GM23338 (cell line): Measurements from ENCODE around the gene ZSCAN2. TPM values are rescaled to one million over a fixed set of nuclear protein-coding genes. Genes with fewer than 3 reads are reported as not detected.

Experiments used
- ATAC-seq: fragments of 200-7000 bp; cut with Tn5 transposase; 3 replicates; pipeline ENCODE4 v1.9.1; 2020
- DNase-seq: peaks from one replicate; pipeline ENCODE4 v3.0.0-alpha.2; 2015; ENCODE audit warnings: low spot score
- H2AFZ ChIP-seq: fragments of 200-600 bp; sonication (generic); 2 replicates; pipeline ENCODE4 v1.8.0; 2016; ENCODE audit warnings: antibody characterized with exemption, mild to moderate bottlenecking, moderate library complexity
- H3F3A ChIP-seq: fragments of 200-600 bp; sonication (generic); replicated peaks from 2 replicates; pipeline ENCODE4 v1.8.0; 2017; ENCODE audit warnings: antibody characterized with exemption, mixed run types, low read depth
- H3K27ac ChIP-seq: fragments of 200-600 bp; sonication (generic); 2 replicates; pipeline ENCODE4 v1.6.1; 2016; ENCODE audit warnings: low read depth
- H3K27me3 ChIP-seq: fragments of 200-600 bp; sonication (generic); 2 replicates; pipeline ENCODE4 v1.8.0; 2016; ENCODE audit warnings: mild to moderate bottlenecking, mixed run types, moderate library complexity; ENCODE audit not compliant: insufficient read depth
- H3K36me3 ChIP-seq: fragments of 200-600 bp; sonication (generic); 2 replicates; pipeline ENCODE4 v1.8.0; 2016; ENCODE audit warnings: mild to moderate bottlenecking; ENCODE audit not compliant: insufficient read depth
- H3K4me1 ChIP-seq: fragments of 200-600 bp; sonication (generic); 2 replicates; pipeline ENCODE4 v1.8.0; 2016; ENCODE audit warnings: mild to moderate bottlenecking, moderate library complexity; ENCODE audit not compliant: insufficient read depth
- H3K4me2 ChIP-seq: fragments of 200-600 bp; sonication (generic); 2 replicates; pipeline ENCODE4 v1.7.1; 2017; ENCODE audit warnings: mixed run types
- H3K4me3 ChIP-seq: fragments of 200-600 bp; sonication (generic); 2 replicates; pipeline ENCODE4 v1.6.1; 2016; ENCODE audit warnings: mixed run types
- H3K79me2 ChIP-seq: fragments of 200-600 bp; sonication (generic); replicated peaks from 2 replicates; pipeline ENCODE4 v1.8.0; 2017; ENCODE audit warnings: mild to moderate bottlenecking; ENCODE audit not compliant: insufficient read depth
- H3K9me2 ChIP-seq: fragments of 200-600 bp; sonication (generic); 2 replicates; pipeline ENCODE4 v1.8.0; 2017; ENCODE audit not compliant: insufficient read depth
- H4K20me1 ChIP-seq: fragments of 200-600 bp; sonication (generic); replicated peaks from 2 replicates; pipeline ENCODE4 v1.8.0; 2017; ENCODE audit warnings: mild to moderate bottlenecking; ENCODE audit not compliant: insufficient read depth
- H3K27ac Mint-ChIP-seq: 2 replicates; pipeline ENCODE4 v1.8.0; 2020; ENCODE audit warnings: inconsistent platforms, mild to moderate bottlenecking, moderate library complexity, mixed read lengths
- H3K27me3 Mint-ChIP-seq: 3 replicates; pipeline ENCODE4 v1.8.0; 2022; ENCODE audit warnings: low read depth, mild to moderate bottlenecking, moderate library complexity, mixed read lengths, inconsistent platforms; ENCODE audit not compliant: insufficient read depth, poor library complexity
- H3K36me3 Mint-ChIP-seq: 3 replicates; pipeline ENCODE4 v1.8.0; 2021; ENCODE audit warnings: low read depth, mild to moderate bottlenecking, inconsistent platforms, moderate library complexity, mixed read lengths
- H3K4me1 Mint-ChIP-seq: 3 replicates; pipeline ENCODE4 v1.8.0; 2020; ENCODE audit warnings: mild to moderate bottlenecking, inconsistent platforms, mixed read lengths
- H3K4me3 Mint-ChIP-seq: 3 replicates; pipeline ENCODE4 v1.8.0; 2021; ENCODE audit warnings: moderate library complexity, mild to moderate bottlenecking, inconsistent platforms, mixed read lengths
- H3K9me3 Mint-ChIP-seq: 3 replicates; pipeline ENCODE4 v1.8.0; 2020; ENCODE audit warnings: moderate library complexity, mild to moderate bottlenecking, inconsistent platforms, mixed read lengths
- CREB1 ChIP-seq: fragments of 250-450 bp; sonication (Bioruptor Pico); IDR thresholded peaks from 2 replicates; pipeline ENCODE4 v1.5.0; 2020; ENCODE audit warnings: low read depth, mild to moderate bottlenecking, moderate library complexity
- EZH2 ChIP-seq: fragments of 200-600 bp; sonication (generic); IDR thresholded peaks from one replicate; pipeline ENCODE4 v1.8.0; 2017; ENCODE audit warnings: antibody characterized with exemption, mild to moderate bottlenecking, low read depth; ENCODE audit not compliant: unreplicated experiment
- EZH2phosphoT487 ChIP-seq: fragments of 200-600 bp; sonication (generic); IDR thresholded peaks from one replicate; pipeline ENCODE4 v1.8.1; 2018; ENCODE audit warnings: antibody characterized with exemption; ENCODE audit not compliant: unreplicated experiment
- JUNB ChIP-seq: IDR thresholded peaks from one replicate; pipeline ENCODE4 v1.6.1; 2016; ENCODE audit warnings: antibody characterized with exemption; ENCODE audit not compliant: unreplicated experiment
- NANOG ChIP-seq: IDR thresholded peaks from 2 replicates; pipeline ENCODE4 v1.6.1; 2016; ENCODE audit warnings: antibody characterized with exemption, borderline replicate concordance
- POLR2AphosphoS5 ChIP-seq: IDR thresholded peaks from 2 replicates; pipeline ENCODE4 v1.6.1; 2016; ENCODE audit warnings: antibody characterized with exemption, low read depth
- STAT1 ChIP-seq: IDR thresholded peaks from one replicate; pipeline ENCODE4 v1.6.1; 2016; ENCODE audit warnings: antibody characterized with exemption; ENCODE audit not compliant: unreplicated experiment
- ZNF114 ChIP-seq: fragments of 250-450 bp; sonication (Bioruptor Pico); IDR thresholded peaks from 2 replicates; pipeline ENCODE4 v1.5.0; 2020; ENCODE audit warnings: mild to moderate bottlenecking, moderate library complexity
- ZNF331 ChIP-seq: fragments of 250-450 bp; sonication (Bioruptor Pico); IDR thresholded peaks from 2 replicates; pipeline ENCODE4 v1.5.0; 2020; ENCODE audit warnings: low read depth, mild to moderate bottlenecking, moderate library complexity
- polyA plus RNA-seq: library from polyadenylated mRNA; unstranded; fragments of >200 nt; fragmentation: Nextera tagmentation; extraction: Ambion mirVana; gene quantifications from 2 replicates; pipeline ENCODE4 v1.2.1, GENCODE V29; 2016
- total RNA-seq: library from RNA; depleted of rRNA; stranded (reverse); fragments of >200 nt; shearing (Covaris generic); gene quantifications from 2 replicates; pipeline ENCODE4 v1.2.3, GENCODE V29; 2014
- TF ChIP-seq, protein P1 (sequence below): IDR thresholded peaks from 2 replicates; pipeline ENCODE4 v1.6.1; 2016; ENCODE audit warnings: antibody characterized with exemption
- TF ChIP-seq, protein P2 (sequence below): fragments of 250-450 bp; sonication (Bioruptor Pico); IDR thresholded peaks from 2 replicates; pipeline ENCODE4 v1.5.0; 2020; ENCODE audit warnings: mild to moderate bottlenecking, moderate library complexity
- TF ChIP-seq, protein P3 (sequence below), 2 experiments: fragments of 200-600 bp in 1 of 2; sonication (generic) in 1 of 2; conservative IDR thresholded peaks; 2 replicates each; pipeline versions ENCODE4 v1.5.1 to v1.6.1; 2016 to 2017; ENCODE audit warnings: antibody characterized with exemption in 2 of 2, low read depth in 2 of 2, mild to moderate bottlenecking in 2 of 2, moderate library complexity in 1 of 2
- TF ChIP-seq, protein P4 (sequence below): IDR thresholded peaks from one replicate; pipeline ENCODE4 v1.6.1; 2018; ENCODE audit warnings: antibody characterized with exemption; ENCODE audit not compliant: unreplicated experiment

The ZSCAN2 gene
- total and polyA plus RNA-seq, 2 experiments from 2014 or later, result 45.8 to 63.9 TPM

DNA sequence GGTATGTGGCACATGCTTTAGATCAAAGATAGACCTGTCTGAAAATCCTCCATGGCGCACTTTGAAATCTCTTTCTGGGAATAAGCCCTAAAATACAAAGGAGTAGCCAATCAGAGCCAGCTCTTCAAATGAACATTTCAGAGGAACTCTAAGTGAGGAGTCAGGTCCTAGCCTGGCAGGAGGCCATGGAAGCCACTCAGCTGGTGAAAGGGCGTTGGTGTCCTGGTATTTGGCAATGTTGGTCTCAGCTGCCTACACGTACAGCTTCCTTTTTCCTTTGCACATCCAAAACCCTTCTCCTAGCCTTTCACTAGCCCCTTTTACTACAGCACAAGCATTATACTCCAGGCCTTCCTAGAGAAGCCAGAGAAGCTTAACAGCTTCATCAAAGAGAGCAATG lies 47.7 kb downstream of the ZSCAN2 start:
- Histone ChIP-seq H3K27me3 (no peaks in the 10 kb centered on the region), H3K4me3 (no peak overlapping the region), H3K27ac (no peak overlapping the region), H3K4me1 (peaks cover 5% of the 10 kb centered on the region), H3K9me2 (no peaks in the 10 kb centered on the region), H3K4me2 (no peak overlapping the region), H3K79me2 (peaks cover 20% of the 10 kb centered on the region), H3F3A (peaks cover 7% of the 10 kb centered on the region; the same call in 1 of the 2 replicates), H2AFZ (no peak overlapping the region), H3K36me3 (peaks cover 55% of the 10 kb centered on the region), H4K20me1 (peaks cover 7% of the 10 kb centered on the region; the same call in 1 of the 2 replicates)
- Mint-ChIP-seq H3K4me3 (no peak overlapping the region), H3K4me1 (peaks cover 6% of the 10 kb centered on the region; the same call in 2 of the 3 replicates), H3K27ac (no peak overlapping the region), H3K27me3 (no peaks in the 10 kb centered on the region), H3K36me3 (peaks cover 76% of the 10 kb centered on the region), H3K9me3 (no peaks in the 10 kb centered on the region; the same call in 2 of the 3 replicates)
- ATAC-seq (no peak), DNase-seq (no peak)
- TF ChIP-seq STAT1, result no peak
- TF ChIP-seq CREB1 (CRISPR knock-in tag), result no peak
- TF ChIP-seq, protein P1, sequence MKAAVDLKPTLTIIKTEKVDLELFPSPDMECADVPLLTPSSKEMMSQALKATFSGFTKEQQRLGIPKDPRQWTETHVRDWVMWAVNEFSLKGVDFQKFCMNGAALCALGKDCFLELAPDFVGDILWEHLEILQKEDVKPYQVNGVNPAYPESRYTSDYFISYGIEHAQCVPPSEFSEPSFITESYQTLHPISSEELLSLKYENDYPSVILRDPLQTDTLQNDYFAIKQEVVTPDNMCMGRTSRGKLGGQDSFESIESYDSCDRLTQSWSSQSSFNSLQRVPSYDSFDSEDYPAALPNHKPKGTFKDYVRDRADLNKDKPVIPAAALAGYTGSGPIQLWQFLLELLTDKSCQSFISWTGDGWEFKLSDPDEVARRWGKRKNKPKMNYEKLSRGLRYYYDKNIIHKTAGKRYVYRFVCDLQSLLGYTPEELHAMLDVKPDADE, result no peak
- TF ChIP-seq, protein P2, sequence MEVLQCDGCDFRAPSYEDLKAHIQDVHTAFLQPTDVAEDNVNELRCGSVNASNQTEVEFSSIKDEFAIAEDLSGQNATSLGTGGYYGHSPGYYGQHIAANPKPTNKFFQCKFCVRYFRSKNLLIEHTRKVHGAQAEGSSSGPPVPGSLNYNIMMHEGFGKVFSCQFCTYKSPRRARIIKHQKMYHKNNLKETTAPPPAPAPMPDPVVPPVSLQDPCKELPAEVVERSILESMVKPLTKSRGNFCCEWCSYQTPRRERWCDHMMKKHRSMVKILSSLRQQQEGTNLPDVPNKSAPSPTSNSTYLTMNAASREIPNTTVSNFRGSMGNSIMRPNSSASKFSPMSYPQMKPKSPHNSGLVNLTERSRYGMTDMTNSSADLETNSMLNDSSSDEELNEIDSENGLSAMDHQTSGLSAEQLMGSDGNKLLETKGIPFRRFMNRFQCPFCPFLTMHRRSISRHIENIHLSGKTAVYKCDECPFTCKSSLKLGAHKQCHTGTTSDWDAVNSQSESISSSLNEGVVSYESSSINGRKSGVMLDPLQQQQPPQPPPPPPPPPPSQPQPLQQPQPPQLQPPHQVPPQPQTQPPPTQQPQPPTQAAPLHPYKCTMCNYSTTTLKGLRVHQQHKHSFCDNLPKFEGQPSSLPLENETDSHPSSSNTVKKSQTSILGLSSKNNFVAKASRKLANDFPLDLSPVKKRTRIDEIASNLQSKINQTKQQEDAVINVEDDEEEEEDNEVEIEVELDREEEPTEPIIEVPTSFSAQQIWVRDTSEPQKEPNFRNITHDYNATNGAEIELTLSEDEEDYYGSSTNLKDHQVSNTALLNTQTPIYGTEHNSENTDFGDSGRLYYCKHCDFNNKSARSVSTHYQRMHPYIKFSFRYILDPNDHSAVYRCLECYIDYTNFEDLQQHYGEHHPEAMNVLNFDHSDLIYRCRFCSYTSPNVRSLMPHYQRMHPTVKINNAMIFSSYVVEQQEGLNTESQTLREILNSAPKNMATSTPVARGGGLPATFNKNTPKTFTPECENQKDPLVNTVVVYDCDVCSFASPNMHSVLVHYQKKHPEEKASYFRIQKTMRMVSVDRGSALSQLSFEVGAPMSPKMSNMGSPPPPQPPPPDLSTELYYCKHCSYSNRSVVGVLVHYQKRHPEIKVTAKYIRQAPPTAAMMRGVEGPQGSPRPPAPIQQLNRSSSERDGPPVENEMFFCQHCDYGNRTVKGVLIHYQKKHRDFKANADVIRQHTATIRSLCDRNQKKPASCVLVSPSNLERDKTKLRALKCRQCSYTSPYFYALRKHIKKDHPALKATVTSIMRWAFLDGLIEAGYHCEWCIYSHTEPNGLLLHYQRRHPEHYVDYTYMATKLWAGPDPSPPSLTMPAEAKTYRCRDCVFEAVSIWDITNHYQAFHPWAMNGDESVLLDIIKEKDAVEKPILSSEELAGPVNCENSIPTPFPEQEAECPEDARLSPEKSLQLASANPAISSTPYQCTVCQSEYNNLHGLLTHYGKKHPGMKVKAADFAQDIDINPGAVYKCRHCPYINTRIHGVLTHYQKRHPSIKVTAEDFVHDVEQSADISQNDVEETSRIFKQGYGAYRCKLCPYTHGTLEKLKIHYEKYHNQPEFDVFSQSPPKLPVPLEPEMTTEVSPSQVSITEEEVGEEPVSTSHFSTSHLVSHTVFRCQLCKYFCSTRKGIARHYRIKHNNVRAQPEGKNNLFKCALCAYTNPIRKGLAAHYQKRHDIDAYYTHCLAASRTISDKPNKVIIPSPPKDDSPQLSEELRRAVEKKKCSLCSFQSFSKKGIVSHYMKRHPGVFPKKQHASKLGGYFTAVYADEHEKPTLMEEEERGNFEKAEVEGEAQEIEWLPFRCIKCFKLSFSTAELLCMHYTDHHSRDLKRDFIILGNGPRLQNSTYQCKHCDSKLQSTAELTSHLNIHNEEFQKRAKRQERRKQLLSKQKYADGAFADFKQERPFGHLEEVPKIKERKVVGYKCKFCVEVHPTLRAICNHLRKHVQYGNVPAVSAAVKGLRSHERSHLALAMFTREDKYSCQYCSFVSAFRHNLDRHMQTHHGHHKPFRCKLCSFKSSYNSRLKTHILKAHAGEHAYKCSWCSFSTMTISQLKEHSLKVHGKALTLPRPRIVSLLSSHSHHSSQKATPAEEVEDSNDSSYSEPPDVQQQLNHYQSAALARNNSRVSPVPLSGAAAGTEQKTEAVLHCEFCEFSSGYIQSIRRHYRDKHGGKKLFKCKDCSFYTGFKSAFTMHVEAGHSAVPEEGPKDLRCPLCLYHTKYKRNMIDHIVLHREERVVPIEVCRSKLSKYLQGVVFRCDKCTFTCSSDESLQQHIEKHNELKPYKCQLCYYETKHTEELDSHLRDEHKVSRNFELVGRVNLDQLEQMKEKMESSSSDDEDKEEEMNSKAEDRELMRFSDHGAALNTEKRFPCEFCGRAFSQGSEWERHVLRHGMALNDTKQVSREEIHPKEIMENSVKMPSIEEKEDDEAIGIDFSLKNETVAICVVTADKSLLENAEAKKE (CRISPR knock-in tag), result no peak
- no peak for TF ChIP-seq JUNB
- no peak for TF ChIP-seq POLR2AphosphoS5
- TF ChIP-seq, protein P3, sequence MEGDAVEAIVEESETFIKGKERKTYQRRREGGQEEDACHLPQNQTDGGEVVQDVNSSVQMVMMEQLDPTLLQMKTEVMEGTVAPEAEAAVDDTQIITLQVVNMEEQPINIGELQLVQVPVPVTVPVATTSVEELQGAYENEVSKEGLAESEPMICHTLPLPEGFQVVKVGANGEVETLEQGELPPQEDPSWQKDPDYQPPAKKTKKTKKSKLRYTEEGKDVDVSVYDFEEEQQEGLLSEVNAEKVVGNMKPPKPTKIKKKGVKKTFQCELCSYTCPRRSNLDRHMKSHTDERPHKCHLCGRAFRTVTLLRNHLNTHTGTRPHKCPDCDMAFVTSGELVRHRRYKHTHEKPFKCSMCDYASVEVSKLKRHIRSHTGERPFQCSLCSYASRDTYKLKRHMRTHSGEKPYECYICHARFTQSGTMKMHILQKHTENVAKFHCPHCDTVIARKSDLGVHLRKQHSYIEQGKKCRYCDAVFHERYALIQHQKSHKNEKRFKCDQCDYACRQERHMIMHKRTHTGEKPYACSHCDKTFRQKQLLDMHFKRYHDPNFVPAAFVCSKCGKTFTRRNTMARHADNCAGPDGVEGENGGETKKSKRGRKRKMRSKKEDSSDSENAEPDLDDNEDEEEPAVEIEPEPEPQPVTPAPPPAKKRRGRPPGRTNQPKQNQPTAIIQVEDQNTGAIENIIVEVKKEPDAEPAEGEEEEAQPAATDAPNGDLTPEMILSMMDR (conservative IDR thresholded peaks at IDR 0.05; ENCODE audit: low read depth in 2 of 2), result no peak
- TF ChIP-seq EZH2, result no peak
- no peak for TF ChIP-seq NANOG
- TF ChIP-seq ZNF331 (CRISPR knock-in tag), result no peak
- no peak for TF ChIP-seq ZNF114 (CRISPR knock-in tag)
- no peak for TF ChIP-seq EZH2phosphoT487
- TF ChIP-seq, protein P4, sequence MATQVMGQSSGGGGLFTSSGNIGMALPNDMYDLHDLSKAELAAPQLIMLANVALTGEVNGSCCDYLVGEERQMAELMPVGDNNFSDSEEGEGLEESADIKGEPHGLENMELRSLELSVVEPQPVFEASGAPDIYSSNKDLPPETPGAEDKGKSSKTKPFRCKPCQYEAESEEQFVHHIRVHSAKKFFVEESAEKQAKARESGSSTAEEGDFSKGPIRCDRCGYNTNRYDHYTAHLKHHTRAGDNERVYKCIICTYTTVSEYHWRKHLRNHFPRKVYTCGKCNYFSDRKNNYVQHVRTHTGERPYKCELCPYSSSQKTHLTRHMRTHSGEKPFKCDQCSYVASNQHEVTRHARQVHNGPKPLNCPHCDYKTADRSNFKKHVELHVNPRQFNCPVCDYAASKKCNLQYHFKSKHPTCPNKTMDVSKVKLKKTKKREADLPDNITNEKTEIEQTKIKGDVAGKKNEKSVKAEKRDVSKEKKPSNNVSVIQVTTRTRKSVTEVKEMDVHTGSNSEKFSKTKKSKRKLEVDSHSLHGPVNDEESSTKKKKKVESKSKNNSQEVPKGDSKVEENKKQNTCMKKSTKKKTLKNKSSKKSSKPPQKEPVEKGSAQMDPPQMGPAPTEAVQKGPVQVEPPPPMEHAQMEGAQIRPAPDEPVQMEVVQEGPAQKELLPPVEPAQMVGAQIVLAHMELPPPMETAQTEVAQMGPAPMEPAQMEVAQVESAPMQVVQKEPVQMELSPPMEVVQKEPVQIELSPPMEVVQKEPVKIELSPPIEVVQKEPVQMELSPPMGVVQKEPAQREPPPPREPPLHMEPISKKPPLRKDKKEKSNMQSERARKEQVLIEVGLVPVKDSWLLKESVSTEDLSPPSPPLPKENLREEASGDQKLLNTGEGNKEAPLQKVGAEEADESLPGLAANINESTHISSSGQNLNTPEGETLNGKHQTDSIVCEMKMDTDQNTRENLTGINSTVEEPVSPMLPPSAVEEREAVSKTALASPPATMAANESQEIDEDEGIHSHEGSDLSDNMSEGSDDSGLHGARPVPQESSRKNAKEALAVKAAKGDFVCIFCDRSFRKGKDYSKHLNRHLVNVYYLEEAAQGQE, result no peak
